ENCODE measurements around the gene NFATC1. TPM values are rescaled to one million over a fixed set of nuclear protein-coding genes. Genes with fewer than 3 reads are reported as not detected.

Gene NFATC1
- total and polyA plus RNA-seq, 2 donors from 2014 or later = 4.3 to 17.2 TPM

DNA sequence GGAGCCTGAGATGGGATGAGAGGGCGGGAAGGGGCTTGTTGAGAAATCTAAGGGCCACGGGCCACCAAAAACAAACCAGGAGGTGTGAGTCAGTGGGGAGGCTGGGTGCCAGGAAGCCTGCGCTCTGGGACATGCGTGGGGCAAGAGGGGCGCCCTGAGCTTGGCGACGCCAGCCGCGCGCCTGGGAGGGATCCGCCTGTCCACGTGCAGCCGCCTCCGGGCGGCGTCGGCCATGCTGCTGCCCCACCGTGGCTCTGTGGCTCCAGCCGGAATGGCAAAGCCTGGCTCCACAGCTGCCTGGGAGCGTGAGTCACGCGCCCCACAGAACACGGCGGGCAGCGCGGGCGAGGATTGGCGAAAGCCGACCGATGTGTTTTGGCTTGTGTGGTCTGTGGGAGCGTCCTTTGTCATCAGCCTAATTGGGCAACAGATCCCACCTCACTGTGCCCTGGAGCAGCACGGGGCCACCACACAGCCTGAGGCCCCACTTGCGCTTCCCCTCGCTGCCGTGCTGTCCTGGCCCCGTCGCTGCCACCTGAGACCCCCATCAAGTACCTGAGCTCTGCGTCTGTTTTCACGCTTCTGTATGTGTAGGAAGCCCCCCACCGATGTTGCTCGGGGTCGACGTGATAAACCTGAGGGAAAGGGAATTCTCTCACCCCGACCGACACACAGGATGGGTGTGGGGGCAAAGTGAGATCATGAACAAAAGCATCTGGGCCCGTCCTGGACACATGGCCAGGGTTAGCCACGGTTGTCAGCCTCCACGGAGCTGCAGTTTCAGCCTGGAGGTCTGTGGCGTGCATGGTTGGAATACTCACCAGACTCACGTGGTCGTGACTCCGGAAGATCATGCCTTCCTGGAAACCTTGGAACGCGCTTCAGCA is 80.5 kb downstream of the NFATC1 start:
- no peaks in the 10 kb centered on the region for H3K4me1 ChIP-seq (ENCODE audit: control insufficient read depth in 2 of 3, insufficient read depth in 2 of 3, low read depth in 1 of 3, low read length in 3 of 3)
- H3K36me3 ChIP-seq (ENCODE audit: control insufficient read depth in 2 of 3, insufficient read depth in 3 of 3, low read length in 3 of 3) = no peaks in the 10 kb centered on the region
- H3K27ac ChIP-seq (ENCODE audit: low read depth in 2 of 2, low read length in 2 of 2) = no peak overlapping the region
- no peak overlapping the region for H3K4me3 ChIP-seq (ENCODE audit: low read length in 3 of 3)
- FAIRE-seq = no peak
- DNase-seq = peak in 2 of 5 donors; percentile 22 to 53
- no peaks in the 10 kb centered on the region for H3K27me3 ChIP-seq (ENCODE audit: control insufficient read depth, insufficient read depth, low read length)
- TF ChIP-seq, protein P1, sequence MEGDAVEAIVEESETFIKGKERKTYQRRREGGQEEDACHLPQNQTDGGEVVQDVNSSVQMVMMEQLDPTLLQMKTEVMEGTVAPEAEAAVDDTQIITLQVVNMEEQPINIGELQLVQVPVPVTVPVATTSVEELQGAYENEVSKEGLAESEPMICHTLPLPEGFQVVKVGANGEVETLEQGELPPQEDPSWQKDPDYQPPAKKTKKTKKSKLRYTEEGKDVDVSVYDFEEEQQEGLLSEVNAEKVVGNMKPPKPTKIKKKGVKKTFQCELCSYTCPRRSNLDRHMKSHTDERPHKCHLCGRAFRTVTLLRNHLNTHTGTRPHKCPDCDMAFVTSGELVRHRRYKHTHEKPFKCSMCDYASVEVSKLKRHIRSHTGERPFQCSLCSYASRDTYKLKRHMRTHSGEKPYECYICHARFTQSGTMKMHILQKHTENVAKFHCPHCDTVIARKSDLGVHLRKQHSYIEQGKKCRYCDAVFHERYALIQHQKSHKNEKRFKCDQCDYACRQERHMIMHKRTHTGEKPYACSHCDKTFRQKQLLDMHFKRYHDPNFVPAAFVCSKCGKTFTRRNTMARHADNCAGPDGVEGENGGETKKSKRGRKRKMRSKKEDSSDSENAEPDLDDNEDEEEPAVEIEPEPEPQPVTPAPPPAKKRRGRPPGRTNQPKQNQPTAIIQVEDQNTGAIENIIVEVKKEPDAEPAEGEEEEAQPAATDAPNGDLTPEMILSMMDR (IDR thresholded peaks at IDR 0.05; ENCODE audit: borderline replicate concordance, extremely low read depth, insufficient read depth) = no peak
- no peak overlapping the region for H3K9ac ChIP-seq (ENCODE audit: low read length in 3 of 3)
- intact Hi-C loops (cut with DNase I) = no loop called here
- peaks cover 0 to 2% (median 0%) of the 10 kb centered on the region in 3 donors for H3K9me3 ChIP-seq (ENCODE audit: control insufficient read depth in 2 of 3, insufficient read depth in 1 of 3, low read length in 3 of 3)

DNA sequence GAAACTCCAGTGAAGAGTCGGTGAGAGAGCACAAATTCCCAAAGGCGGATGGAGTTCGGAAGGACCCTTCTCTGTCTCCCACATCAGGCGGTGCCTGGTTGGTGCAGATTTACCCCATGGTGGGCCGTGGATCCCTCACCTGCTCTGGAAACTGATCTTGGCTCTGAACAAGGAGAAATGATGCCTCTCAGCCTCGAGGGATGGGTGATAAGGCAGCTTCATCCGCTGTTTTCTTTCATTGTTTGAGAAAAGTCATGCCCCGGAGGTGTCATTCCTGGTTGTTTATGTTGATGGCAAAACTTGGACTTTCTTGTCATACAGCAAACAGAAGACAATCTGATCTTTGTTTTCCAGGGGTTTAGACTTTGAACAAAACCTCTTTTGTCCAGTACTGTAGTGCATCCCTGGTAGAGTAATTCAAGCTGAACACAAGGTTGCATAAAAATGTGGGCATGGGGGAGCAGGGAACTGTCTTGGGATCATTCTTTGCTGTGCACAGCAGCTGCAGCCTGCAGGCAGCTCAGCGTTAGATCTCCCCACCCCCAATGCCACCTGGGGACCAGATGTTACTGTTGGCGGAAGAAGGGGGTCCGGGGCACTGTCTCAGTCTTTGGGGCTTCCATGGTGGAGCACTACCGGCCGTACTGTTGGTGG is 81.3 kb downstream of the NFATC1 start:
- TF ChIP-seq, protein P1 (IDR thresholded peaks at IDR 0.05; ENCODE audit: borderline replicate concordance, extremely low read depth, insufficient read depth) = no peak
- H3K4me1 ChIP-seq (ENCODE audit: control insufficient read depth in 2 of 3, insufficient read depth in 2 of 3, low read depth in 1 of 3, low read length in 3 of 3) = no peaks in the 10 kb centered on the region
- peak in 1 of 5 donors; percentile 24 for DNase-seq
- no peak overlapping the region for H3K4me3 ChIP-seq (ENCODE audit: low read length in 3 of 3)
- FAIRE-seq = no peak
- intact Hi-C loops (cut with DNase I) = no loop called here
- no peaks in the 10 kb centered on the region for H3K36me3 ChIP-seq (ENCODE audit: control insufficient read depth in 2 of 3, insufficient read depth in 3 of 3, low read length in 3 of 3)
- no peak overlapping the region for H3K27ac ChIP-seq (ENCODE audit: low read depth in 2 of 2, low read length in 2 of 2)
- H3K9ac ChIP-seq (ENCODE audit: low read length in 3 of 3) = no peak overlapping the region
- peaks cover 0 to 2% (median 0%) of the 10 kb centered on the region in 3 donors for H3K9me3 ChIP-seq (ENCODE audit: control insufficient read depth in 2 of 3, insufficient read depth in 1 of 3, low read length in 3 of 3)
- no peaks in the 10 kb centered on the region for H3K27me3 ChIP-seq (ENCODE audit: control insufficient read depth, insufficient read depth, low read length)

DNA sequence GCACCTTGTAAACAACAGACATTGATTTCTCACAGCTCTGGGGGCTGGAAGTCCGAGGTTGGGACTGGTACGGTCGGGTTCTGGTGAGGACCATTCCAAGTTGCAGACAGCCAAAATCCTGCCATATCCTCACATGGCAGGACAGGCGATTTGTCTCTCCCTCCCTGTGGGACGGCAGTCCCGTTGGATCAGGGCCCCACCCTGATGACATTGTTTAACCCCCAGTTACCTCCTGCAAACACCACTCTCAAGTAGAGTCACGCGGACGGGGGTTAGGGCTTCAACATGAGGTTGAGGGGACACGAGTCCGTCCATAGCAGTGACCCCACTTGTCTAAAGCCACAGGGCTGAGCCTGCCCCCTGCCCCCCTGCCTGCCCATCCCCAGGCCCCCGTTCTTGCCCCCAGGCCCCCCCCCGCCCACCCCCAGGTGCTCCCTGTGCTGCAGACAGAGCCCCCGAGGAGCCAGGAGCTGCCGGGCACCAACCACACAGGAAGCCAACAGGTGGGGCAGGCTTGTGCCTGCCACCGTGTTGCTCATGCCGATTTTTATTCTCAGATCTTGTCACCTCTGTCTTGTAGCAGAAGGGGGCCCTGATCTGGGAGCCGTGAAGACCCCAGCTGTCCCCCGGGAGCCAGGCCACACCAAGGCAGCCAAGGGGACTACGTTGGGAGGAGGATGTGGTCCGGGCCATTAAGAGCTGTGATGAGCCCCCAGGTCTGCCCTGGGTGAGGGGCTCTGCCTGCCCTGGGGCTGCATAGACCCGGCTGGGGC is 82.2 kb downstream of the NFATC1 start:
- Histone ChIP-seq H3K27me3 (ENCODE audit: control insufficient read depth, insufficient read depth, low read length) (no peaks in the 10 kb centered on the region), H3K9me3 (ENCODE audit: control insufficient read depth in 2 of 3, insufficient read depth in 1 of 3, low read length in 3 of 3) (peaks cover 0 to 2% (median 0%) of the 10 kb centered on the region in 3 donors), H3K4me1 (ENCODE audit: control insufficient read depth in 2 of 3, insufficient read depth in 2 of 3, low read depth in 1 of 3, low read length in 3 of 3) (no peaks in the 10 kb centered on the region), H3K9ac (ENCODE audit: low read length in 3 of 3) (no peak overlapping the region), H3K4me3 (ENCODE audit: low read length in 3 of 3) (no peak overlapping the region), H3K36me3 (ENCODE audit: control insufficient read depth in 2 of 3, insufficient read depth in 3 of 3, low read length in 3 of 3) (no peaks in the 10 kb centered on the region), H3K27ac (ENCODE audit: low read depth in 2 of 2, low read length in 2 of 2) (no peak overlapping the region)
- no peak for FAIRE-seq
- intact Hi-C loops (cut with DNase I) = no loop called here
- TF ChIP-seq, protein P1 (IDR thresholded peaks at IDR 0.05; ENCODE audit: borderline replicate concordance, extremely low read depth, insufficient read depth) = no peak
- peak in 2 of 5 donors; percentile 26 to 55 for DNase-seq

Measured in kidney (tissue), 14 donors.